DMS53 treated with DMSO at 0.1 percent for 48 hours (cell line): ENCODE results near the gene GPR183.

ENCODE experiments used
- DNase-seq: peaks from one replicate; lab custom pipeline; 2025; ENCODE audit not compliant: unreplicated experiment; lab: John Stamatoyannopoulos, UW

Gene GPR183

DNA sequence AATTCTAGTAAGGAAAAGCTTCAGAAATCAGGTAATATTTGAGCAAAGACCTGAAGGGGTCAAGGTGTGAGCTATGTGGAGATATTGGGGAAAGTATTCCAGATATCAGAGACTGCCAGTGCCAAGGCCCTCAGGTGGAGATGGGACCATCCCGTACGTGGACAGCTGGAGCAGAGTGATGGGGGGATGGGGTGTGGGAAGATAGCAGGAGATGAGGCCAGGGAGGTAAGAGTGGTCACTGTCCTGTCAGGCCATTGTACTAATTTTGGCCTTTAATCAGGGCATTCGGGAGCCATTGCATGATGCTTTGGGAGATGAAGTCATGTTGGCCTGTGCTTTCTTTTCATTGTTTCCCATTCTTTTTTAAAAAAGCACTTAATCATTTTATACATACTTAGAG, 36.0 kb downstream of the GPR183 start:
- no peak for DNase-seq

DNA sequence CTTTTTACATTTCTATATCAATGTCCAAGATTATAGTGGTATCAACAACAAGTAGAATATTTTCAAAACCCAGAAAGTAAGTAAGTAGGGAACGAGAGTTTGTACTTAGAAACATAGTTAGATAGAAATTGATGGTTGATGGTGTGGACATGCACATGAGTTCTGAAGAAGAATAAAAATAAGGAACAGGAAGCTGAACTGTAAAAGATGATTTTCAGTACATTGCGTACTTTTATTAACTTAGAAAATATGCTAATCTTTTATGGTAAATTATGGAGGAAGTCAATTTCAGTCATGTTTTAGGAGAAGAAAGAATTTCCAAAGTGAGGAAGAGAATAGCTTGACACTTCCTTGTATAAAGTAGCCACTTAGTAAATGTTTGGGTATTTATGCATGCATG, 36.7 kb downstream of the GPR183 start:
- no peak for DNase-seq

DNA sequence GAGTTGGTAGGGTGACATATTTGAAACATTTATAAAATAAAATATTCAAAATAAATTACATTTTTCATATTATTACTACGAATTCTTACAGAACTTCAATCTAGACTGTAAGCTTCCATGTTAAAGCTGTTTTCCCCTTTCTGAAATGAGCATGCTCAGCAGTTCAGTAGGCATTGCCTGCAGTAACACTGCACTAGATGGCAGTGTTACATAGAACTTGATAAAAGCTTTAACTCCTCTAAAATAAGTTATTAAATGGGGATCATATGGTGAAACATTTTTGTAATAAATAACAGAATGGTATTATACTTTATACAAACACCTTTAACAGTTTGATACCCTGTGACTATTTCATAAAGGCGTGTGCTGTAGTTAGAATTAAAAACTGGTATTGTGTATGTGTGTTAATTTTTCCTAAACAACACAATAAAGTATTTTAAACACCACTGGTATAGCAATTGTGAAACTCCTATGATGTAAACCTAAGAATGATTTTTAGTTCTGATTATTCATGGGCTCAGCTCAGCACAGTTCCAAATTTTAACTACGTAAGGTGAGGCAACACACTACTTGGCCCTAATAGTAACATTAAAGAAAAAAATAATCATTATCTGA, 37.5 kb downstream of the GPR183 start:
- no peak for DNase-seq

DNA sequence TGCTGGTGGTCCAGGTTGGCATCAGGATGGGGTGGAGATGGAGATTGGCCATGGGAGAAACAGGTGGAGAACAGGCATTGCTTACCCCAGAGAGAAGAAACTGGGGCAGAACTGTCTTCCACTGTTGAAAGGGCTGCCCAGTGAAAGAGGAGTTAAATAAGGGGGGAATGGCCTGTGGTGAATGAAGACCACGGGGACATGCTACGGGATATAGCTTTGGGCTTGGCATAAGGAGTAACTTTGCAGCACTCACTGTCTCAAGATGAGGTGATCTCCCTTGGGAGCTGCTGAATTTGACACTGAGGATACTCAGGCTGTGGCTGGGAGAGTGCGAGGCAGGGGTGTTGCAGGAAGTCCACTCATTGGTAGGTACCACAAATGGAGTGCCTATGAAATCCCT, 38.4 kb downstream of the GPR183 start:
- DNase-seq, result no peak

DNA sequence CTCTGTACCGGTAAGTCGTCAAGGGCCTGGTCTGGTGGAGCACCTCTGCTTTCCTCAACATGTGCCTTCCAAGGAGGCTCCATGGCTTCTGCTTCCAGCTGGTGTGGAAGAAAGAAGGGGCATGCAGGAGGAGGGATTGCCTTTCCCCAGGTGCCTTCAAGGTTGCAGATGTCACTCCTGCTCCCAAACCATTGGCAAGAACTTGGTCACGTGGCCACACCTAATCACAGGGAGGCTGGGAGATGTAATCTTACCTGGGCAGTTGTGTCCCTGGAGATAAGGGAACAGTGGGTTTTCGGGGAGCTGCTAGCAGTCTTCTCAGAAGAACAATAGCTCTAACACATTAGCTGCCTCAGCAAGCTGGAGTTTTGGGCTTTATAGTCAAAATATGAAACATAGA, 39.3 kb downstream of the GPR183 start:
- DNase-seq, result no peak

DNA sequence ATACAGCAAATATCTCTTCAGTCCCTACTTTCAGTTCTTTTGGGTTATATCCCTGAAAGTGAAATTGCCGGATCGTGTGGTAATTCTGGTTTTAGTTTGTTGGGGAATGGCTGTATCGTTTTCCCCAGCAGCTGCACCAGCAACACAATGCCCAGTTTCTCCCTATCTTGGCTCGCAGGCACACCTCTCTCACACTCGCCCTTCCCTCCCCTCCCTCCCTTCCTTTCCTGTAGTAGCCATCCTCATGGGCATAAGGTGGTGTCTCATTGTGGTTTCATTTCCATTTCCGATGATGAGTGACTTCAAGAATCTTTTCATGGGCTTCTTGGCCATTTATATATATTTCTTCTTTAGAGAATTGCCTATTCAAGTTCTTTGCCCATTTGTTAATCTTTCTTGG, 40.4 kb downstream of the GPR183 start:
- no peak for DNase-seq

DNA sequence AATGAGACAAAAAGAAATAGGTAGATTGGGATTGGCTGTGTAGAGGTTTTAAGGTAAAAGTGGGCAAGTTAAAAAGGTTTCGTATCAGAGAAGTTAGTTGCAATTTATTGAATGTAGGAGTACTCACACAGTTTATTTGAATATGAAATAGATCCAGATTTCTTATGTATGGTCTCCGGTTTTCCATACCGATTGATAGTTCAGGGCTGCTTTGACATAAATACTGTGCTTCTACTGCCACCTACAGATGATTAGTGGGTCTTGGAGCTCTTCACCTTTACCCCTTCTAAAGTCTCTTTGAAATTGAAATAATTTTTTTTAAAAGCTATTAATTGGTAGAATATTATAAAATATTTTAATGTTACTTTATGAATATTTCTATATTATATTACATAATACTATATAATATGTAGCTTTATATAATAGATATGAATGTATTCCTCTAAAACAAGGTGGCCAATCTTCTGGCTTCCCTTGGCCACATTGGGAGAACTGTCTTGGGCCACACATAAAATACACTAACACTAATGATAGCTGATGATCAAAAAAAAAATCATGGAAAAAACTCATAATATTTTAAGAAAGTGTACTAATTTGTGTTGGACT, 41.3 kb downstream of the GPR183 start:
- no peak for DNase-seq

DNA sequence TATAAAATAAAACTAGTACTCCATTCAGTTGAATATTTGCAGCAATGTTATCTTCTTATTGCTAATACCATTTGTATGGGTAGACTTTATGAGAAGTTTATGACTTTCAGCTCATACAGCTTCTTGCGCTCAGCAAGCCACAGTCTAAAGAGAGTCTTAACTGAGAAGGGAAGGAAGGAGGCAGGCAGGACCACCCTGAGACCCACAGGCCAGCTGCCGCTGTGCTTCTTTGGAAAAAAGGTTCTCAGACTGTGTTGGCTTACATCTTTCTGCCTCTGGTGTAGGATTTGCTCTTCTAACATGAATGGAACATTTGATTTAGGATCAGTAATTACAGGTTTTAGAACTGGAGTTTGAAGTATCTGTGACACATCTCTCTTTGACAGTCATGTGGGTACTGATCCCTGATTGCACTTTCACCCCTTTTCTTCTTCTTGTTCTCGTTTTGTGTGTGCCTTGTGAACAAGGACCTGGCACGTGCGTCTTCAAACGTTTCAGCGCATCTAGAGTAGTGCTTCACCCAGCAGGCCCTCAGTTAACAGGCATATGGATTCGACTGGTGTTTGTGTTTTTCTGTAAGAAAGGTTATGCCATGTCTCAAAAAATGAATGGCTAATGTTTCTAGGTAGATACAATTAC, 41.9 kb downstream of the GPR183 start:
- DNase-seq, result no peak

DNA sequence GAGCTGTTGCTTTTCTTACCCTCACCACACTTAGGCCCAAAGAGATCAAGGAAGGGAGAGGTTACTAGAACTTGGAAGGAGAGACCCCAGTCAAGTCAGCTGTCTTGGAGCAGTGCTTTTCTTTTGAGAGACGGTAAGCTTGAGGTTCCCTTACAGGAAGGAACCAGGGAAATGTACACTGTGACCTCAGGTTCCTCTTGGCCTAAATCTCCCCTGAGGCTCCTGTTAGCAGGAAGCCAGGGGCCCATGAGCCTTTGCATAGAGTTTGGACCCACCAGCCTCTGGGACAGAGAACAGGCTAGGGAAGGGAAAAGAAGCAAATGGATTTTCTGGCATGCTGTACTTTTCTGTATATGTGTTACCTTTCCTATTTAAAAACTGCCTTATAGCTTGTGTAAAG, 43.1 kb downstream of the GPR183 start:
- DNase-seq, result no peak

DNA sequence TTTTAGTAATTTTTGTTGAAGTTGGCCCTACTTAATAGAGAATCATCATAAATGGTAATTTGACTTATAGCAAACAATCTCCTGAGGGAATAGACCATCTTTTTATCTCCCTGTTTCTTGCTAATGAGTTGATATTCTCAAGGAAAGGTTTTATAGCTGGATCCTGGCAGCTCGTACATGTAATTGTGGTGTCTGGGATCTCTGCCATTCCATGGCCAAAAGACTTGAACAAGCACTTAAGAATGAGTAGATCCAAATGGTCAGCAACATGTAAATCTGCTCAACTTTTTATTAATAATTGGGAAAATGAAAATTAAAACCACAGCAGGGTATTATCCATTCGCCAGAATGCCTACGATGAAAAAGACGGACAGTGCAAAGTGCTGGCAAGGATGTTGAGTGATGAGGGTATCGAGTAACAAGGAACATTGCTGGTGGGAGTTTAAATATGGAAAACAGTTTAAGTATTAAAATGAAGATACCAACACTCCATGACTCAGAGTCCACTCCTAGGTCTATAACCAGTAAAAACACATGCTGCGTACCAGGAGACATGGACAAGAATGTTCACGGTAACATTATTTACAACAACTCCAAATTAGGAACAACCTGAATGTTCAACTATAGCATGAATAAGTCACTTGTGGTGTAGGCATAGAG, 43.9 kb downstream of the GPR183 start:
- DNase-seq, result no peak

DNA sequence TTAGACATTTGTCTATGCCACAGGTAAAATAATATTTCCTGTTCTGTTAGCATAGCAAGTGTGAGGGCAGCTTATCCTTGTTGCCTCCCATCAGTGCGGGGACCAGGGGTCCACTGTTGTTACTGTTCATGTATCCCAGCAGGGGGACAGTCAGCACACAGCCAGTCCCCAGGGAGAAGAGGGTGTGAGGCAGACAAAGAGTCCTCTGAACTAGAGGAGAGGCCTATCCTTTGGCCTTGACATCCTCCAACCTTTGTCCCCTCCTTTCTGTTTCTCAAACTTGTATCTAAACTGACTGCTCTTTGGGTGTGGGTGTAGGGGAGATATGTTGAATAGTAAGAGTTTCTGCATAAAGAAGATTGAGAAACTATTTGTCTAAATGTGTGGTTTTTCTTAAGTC, 46.1 kb downstream of the GPR183 start:
- no peak for DNase-seq

DNA sequence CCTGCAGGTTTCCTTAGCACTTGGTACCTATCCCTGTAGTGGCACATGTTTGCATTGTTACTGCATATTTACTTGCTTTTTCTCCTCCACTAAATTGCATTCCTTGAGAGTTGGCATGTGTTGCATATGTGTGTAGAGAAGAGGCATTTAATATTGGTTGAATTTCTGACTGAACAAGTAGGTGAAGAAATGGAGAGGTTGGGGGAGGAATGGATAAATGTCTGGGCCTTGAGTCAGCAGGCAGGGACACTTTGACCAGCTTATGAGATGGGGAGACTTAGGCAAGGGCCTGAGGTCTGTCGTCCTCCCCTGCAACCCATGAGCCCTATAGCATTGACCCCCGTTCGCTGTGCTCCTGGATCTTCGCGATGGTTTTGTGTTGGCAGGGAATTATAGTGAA, 47.0 kb downstream of the GPR183 start:
- DNase-seq, result no peak

DNA sequence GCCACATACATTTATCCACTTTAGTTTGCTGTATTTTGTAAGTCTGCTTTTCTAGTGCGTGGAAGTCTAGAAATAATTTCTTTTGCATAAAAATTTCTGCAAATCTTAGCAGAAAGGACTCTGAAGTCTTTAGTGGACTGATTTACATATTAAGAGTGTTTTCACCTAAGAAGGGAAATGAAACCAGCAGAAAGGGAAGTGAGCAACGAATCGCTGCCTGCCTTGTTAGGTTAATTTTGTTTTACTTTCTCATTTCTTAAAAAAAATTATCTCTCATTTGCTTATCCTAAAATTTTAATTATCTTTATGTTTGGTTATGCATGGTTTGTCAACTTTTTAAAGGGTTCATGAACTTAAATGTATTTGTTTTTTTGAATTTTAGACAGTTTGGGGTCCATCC, 48.3 kb downstream of the GPR183 start:
- no peak for DNase-seq

DNA sequence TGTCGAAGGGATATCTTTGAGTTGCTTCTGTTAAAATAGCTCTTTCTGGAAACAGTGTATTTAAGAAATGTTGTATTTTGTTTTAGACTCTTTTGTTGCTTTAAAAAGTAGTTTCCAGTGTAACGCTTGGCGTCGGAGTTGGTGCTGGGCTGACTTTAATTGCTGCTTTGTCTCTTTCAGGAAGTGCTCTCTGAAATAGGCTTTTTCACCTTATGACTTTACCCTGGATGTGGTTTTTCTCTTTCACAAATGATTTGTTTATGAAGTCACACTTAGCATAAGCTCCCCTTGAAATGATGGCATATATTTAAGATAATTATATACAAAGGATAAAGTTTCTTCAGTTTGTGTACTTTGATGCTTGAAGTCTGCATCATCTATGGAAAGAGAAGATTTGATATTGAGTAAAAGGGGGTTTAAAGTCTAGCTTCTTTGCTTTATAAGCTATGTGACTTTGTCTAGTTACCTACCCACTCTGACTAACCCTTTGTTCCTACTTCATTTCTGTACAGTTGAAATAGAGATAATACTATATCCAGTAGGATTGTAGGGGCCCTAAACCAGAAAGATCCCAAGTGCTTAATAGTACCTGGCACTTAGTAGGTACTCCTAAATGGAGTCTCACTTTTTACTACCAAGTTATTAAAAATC, 48.9 kb downstream of the GPR183 start, which contains the start of gene GPR18:
Gene GPR18 (minus strand): TSS at position 170 of the 651 bp plus-strand sequence. CDS start 2,507 bp downstream, outside the sequence.
- DNase-seq, result no peak

DNA sequence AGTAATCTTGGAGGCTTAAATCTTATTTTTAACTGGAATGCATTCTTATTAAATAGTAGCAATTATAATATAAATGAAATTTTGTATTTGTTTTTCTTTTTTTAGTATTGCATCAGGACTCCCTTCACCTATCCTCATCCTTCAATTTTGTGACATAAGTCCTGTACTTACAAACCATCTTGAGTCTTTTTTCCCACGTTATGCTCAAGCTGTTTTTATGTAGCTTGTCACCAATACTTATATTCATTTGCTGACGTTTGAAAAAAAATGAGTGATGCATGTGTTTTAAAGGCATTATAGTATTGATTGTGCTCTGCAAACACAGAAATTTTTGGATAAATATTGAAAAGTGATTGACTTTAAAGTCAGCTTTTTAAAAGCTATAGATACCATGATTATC, 49.9 kb downstream of the GPR183 start:
- DNase-seq, result no peak

DNA sequence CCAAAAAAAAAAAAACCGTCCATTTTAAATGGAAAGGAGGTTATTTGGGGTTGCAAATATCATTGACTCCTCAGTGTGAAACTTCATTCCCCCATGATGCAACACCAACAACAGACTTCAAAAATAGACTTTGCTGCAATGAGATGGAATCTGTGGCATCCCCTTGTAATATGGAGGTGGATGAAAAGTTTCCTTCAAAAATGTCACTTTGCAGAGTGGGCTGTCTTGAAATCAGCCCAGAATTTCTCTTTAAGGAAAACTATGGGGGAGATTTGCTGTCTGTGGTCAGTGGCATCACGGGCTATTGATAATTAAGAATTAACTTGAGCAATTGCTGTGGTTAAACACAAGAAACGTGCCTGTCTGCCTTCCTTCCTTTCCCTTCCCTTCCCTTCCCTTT, 50.5 kb downstream of the GPR183 start:
- DNase-seq, result no peak

DNA sequence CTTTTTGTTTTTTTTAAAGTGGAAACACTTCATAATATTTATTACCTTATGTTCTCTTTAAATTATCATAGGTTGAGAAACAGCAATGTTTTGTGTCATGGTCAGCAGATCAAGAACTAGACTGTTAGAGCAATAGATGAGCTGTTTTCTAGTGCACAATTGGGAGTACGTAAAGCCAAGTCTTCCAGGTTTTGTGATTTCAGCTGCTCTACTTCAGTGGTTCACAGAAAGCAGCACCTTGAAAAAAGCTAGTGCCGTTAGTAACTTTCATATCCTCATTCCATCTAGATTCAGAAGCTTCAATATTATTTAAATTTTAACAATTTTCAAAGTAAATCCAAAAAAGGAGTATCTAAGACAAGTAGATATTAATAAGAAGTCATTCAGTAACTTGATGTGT, 50.9 kb downstream of the GPR183 start:
- no peak for DNase-seq

DNA sequence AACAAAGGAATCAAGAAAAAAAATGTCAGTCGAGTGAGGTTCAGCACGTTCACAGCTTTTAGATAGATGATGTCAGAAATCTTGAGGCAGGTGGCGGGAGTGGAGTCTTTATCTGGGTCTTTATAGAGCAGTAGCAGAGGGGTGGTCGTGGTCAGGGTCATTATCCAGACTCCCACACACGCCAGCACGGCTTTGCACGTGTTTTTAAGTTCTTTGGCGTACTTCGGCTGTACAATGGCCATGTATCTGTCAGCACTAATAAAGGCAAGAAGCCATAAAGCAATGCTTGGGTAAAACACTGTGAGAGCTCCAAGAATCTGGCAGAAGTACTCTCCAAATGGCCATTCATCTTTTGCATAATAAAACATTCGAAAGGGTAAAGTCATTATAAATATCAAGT, 51.9 kb downstream of the GPR183 start:
- no peak for DNase-seq

DNA sequence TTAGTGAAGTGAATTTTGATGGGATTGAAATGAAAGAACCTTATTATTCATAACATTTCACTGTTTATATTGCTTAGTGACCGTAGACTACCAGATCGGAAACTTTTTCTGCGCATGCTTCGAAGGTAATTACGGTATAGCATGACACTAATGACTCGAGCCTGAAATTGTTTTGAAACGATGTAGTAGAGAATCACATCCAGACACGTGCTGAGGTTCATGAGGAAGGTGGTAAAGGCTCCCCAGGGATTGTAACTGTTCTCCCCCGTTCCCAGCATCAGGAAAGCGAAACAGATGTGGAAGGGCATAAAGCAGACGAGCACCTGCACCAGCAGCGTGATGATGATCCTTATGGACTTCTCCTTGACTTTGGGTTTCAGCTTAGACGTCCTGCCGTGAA, 52.4 kb downstream of the GPR183 start:
- no peak for DNase-seq

DNA sequence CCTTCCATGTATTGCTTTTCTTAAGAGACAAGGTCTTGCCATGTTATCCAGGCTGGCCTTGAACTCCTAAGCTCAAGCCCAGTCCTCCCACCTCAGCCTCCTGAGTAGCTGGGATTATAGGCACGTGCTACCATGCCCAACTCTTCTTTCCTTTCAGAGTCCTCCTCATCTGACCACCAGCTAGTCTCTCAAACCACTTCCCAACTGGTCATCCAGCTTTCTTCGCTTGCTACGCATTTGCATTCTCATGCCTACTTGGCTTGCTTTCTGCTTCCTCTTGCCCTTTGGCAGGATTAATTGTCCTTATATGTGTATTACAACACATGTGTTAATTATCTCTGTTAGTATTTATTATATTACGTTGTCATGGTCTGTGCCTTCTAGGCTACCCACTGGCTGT, 55.3 kb downstream of the GPR183 start:
- DNase-seq, result no peak

DNA sequence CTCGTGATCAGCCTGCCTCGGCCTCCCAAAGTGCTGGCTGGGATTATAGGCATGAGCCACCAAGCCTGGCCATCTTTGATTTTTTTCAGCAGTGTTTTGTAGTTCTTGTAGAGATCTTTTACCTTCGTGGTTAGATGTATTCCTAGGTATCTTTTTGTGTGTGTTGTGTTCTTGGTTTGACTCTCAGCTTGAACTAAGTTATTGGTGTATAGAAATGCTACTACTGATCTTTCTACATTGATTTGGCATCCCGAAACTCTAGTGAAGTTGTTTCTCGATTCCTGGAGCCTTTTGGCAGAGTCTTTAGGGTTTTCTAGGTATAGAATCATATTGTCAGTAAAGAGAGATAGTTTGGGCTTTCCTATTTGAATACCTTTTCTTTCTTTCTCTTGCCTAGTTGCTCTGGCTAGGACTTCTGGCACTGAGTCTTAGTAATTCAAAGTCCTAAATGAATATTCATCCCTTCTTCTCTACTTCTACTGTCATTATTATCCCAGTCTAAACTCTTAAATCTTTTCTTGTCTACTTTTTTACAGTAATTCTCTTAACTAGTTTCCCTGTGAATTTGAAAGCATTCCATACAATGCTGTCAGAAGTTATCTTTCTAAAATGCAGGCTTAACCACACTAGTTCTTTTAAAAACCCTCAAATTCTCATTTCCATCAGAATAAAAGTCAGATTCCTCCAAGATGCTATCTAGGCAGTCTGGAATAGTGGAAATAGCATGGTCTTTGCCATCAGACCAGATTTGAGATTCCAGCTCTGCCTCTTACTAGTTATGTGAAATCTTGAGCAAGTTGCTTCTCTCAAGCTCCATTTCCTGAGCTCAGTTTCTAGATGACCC, 56.0 kb downstream of the GPR183 start:
- DNase-seq, result no peak
